Measurements from ENCODE around the gene TAS1R1.

Gene TAS1R1

DNA sequence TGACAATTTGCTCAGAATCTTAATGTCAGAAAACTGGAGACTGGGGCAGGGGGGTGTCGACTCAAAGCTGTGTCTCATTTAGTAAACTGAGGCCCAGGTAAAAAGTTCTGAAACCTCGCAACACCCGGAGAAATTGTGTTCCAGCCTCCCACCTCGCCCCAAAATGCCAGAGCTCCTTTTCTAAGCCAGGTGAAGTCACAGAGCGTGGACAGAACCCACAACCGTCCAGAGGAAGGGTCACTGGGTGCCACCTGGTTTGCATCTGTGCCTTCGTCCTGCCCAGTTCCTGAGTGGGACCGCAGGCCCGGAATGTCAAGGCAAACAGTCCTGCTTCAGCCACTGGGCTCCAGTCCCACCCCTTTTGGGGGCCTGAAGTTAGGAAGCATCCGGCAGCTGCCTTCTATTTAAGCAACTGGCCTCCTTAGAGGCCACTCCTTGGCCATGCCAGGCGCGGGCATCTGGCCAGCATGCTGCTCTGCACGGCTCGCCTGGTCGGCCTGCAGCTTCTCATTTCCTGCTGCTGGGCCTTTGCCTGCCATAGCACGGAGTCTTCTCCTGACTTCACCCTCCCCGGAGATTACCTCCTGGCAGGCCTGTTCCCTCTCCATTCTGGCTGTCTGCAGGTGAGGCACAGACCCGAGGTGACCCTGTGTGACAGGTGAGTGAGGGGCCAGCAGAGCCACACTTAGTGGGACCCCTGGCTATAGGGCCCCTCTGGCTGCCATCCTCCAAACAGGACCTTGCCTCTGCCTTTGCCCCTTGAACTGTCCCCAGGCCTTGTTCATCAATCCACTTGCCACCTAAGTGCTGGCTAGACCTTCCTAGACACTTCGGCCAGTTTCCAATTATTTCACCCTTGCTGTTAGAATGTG is at the start of gene TAS1R1:
TAS1R1 (plus strand) TSS at position 401 of the 872 bp plus-strand sequence; CDS start at position 468, 67 bp downstream.
- peak within 1 kb of the TSS; percentile 88 for H3K4me3 ChIP-seq (ENCODE audit: low read depth, low read length)
- DNase-seq (ENCODE audit: low read depth): peak; percentile 19
- TF ChIP-seq, protein P1, sequence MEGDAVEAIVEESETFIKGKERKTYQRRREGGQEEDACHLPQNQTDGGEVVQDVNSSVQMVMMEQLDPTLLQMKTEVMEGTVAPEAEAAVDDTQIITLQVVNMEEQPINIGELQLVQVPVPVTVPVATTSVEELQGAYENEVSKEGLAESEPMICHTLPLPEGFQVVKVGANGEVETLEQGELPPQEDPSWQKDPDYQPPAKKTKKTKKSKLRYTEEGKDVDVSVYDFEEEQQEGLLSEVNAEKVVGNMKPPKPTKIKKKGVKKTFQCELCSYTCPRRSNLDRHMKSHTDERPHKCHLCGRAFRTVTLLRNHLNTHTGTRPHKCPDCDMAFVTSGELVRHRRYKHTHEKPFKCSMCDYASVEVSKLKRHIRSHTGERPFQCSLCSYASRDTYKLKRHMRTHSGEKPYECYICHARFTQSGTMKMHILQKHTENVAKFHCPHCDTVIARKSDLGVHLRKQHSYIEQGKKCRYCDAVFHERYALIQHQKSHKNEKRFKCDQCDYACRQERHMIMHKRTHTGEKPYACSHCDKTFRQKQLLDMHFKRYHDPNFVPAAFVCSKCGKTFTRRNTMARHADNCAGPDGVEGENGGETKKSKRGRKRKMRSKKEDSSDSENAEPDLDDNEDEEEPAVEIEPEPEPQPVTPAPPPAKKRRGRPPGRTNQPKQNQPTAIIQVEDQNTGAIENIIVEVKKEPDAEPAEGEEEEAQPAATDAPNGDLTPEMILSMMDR (IDR thresholded peaks at IDR 0.05; ENCODE audit: control insufficient read depth, extremely low read depth, insufficient read depth): no peak

DNA sequence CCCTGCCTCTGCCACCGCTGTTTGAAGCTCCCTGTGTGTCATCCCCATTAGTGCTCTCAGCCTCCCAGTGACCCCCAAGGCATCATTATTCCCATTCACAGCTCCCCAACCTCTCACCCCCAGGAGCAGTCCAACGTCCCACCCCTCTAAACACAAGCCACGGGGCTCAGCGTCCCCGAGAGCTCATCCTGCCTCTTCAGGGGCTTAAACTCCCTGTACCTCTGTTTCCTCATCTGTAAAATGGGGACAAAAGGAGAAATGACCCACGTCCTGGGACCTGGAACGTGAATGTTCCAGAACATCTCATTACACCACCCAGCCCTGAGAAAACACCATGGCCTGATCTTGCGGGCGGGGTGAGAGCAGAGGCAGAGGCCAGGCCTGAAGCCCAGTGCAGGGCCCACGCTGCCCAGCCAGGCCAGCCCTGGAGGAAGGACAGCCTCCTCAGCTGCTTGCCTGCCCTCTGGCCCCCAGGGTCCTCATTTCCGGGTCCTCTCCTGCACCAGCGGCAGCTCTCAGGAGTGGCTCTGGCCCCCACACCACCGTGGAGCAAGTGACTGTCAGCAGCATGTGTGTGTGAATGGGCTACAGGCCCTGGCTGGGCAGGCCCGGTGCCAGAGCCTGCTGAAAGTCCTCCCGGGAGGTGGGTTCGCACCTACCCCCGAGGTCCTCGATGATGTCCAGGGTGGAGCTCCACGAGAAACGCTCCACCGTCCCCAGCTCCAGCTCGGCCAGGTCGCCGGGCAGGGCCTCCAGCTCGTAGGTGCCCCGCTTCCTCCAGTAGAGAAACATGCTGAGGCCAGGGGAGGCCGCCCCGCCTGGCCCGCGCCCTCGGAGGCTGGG is 49.5 kb upstream of the TAS1R1 start:
- DNase-seq (ENCODE audit: low read depth): no peak
- no peak overlapping the region for H3K4me3 ChIP-seq (ENCODE audit: low read depth, low read length)
- TF ChIP-seq, protein P1 (IDR thresholded peaks at IDR 0.05; ENCODE audit: control insufficient read depth, extremely low read depth, insufficient read depth): no peak

DNA sequence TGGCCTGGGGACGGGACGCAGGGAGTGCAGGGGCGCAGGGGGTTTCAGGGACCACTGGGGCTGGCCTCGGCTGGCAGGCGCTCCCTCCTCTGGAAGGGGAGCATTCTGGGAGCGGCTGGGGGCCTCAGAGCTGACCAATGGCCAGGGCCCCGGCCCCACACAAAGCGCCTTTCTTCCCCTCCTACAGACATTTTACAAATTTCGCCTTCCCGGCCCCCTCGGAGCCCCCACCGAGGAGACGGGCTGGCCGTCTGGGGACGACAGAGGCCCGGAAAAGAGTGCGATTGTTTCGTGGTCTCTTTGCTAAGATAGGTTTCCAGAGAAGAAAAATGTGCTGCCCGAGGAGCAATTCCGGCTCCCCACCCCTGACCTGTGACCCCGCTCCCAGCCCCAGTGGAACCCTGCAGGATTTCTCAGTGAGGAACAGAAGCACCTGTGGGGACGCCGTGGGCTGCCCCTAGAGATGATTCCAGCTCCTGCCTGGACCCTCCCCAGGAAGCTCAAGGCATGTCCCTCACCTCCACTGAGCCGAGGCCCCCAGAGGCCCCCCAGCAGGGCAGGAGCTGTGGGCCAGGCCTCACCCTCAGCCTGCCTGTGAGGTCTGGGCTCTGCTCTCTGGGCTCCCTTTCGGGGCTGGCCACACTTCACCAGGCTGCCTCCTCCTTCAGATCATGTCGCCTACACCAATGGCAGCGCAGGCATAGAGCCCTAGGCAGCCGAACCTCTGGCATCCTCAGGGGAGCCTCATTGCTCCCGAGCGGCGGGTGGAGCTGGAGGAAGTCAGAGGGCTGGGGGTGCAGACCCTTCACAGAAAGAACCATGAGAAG is 48.7 kb upstream of the TAS1R1 start:
- TF ChIP-seq, protein P1 (IDR thresholded peaks at IDR 0.05; ENCODE audit: control insufficient read depth, extremely low read depth, insufficient read depth): no peak
- H3K4me3 ChIP-seq (ENCODE audit: low read depth, low read length): no peak overlapping the region
- no peak for DNase-seq (ENCODE audit: low read depth)

DNA sequence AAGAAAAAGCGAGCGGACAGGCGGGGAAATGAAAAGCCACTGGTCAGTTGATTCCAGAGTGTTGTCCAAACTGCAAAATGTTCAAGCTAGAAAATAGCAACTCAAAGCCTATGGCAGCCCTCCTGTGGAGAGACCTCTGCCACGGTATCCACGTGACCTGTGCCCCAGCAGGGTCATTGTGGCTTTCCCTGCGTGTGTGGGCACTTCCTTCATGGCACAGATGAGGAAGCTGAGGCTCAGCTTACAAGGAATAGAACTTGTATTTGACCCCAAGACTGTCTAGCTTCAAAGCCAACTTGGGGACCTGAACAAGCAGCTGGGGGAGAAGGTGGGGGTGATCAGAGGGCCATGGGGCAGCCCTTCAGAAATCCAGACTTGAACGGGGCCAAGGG is 48.1 kb upstream of the TAS1R1 start:
- no peak for DNase-seq (ENCODE audit: low read depth)
- TF ChIP-seq, protein P1 (IDR thresholded peaks at IDR 0.05; ENCODE audit: control insufficient read depth, extremely low read depth, insufficient read depth): no peak
- no peak overlapping the region for H3K4me3 ChIP-seq (ENCODE audit: low read depth, low read length)

DNA sequence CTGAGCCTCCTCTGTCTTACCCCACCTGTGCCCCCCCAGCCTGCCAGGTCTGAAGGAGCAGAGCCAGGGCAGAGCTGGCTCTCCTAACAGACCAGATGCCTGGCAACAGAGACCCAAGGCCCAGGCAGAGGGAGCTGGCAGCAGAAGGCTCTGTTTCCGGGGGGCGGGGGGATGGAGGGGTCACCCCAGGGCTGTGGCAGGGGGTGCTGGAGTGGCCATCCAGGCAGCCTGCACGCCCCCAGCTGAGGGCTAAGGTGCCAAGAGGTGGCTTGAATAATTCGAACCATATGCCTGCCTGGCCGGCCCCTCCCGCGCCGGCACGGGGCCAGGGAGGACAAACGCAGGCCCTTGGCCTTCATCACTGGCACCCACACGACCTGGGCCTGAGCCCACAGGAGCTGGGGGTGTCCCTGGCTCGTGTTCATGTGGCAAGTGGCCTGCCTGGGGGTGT is 47.6 kb upstream of the TAS1R1 start:
- TF ChIP-seq, protein P1 (IDR thresholded peaks at IDR 0.05; ENCODE audit: control insufficient read depth, extremely low read depth, insufficient read depth): no peak
- no peak overlapping the region for H3K4me3 ChIP-seq (ENCODE audit: low read depth, low read length)
- no peak for DNase-seq (ENCODE audit: low read depth)

DNA sequence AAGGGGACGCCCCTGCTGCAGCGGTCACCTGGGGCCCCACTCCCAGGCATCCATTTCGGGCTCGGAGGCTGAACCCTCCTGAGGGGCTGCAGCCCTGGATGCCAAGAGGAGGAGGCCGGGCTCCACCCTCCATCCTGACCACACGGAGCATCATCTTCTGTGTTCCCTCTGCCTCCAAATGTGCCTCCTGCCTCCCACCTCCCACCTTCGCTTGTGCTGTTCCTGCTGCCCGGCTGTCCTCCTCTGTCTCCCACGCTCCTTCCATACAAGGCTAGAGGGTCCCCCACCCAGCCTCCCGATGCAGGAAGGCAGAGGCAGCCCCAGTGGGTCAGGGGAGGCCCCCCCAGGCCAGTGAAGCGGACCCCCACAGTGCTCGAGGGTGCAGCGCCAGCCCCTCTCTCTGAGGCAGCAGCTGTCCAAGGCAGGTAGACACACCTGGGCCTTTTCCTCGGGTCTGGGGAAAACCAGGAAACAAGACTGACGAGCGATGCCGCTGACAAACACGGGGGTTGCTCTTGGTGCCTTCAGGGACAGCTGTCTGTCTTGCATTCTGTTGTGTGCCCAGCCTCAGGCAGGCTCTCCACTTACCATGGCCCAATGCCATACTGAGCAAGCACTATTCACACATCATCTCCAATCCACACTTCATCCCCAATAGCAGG is 46.8 kb upstream of the TAS1R1 start:
- DNase-seq (ENCODE audit: low read depth): no peak
- TF ChIP-seq, protein P1 (IDR thresholded peaks at IDR 0.05; ENCODE audit: control insufficient read depth, extremely low read depth, insufficient read depth): no peak
- H3K4me3 ChIP-seq (ENCODE audit: low read depth, low read length): no peak overlapping the region

Data from LNCaP clone FGC (cell line).